SK-N-SH treated with all-trans-retinoic acid at 6 μM for 48 hours (cell line): Measurements from ENCODE around the gene DTD1.

Experiments used
- ATAC-seq: fragments of 200-7000 bp; cut with Tn5 transposase; 3 replicates; pipeline ENCODE4 v1.9.1; 2020; ENCODE audit warnings: mild to moderate bottlenecking, moderate library complexity
- ARNTL ChIP-seq: fragments of 450-650 bp; formaldehyde crosslinking; IDR thresholded peaks from 2 replicates; pipeline ENCODE4 v1.5.0; 2020; ENCODE audit warnings: low read depth, mild to moderate bottlenecking, moderate library complexity, borderline replicate concordance
- BACH2 ChIP-seq: fragments of 250-450 bp; sonication (Bioruptor Pico); IDR thresholded peaks from 2 replicates; pipeline ENCODE4 v1.9.0; 2021; ENCODE audit warnings: mild to moderate bottlenecking, borderline replicate concordance
- CSDC2 ChIP-seq: fragments of 250-450 bp; sonication (Bioruptor Pico); IDR thresholded peaks from 2 replicates; pipeline ENCODE4 v1.5.0; 2020; ENCODE audit warnings: mild to moderate bottlenecking, moderate library complexity
- ESRRG ChIP-seq: fragments of 250-450 bp; sonication (Bioruptor Pico); IDR thresholded peaks from 2 replicates; pipeline ENCODE4 v1.6.1; 2021; ENCODE audit warnings: mild to moderate bottlenecking
- GLIS3 ChIP-seq: fragments of 250-450 bp; sonication (Bioruptor Pico); IDR thresholded peaks from 2 replicates; pipeline ENCODE4 v1.5.0; 2020; ENCODE audit warnings: mild to moderate bottlenecking, moderate library complexity
- ISL1 ChIP-seq: fragments of 250-450 bp; sonication (Bioruptor Pico); IDR thresholded peaks from 2 replicates; pipeline ENCODE4 v2.1.2; 2022; ENCODE audit warnings: mild to moderate bottlenecking, moderate library complexity
- OSR1 ChIP-seq: fragments of 250-450 bp; sonication (Bioruptor Pico); IDR thresholded peaks from 2 replicates; pipeline ENCODE4 v1.8.0; 2022; ENCODE audit warnings: moderate library complexity, mild to moderate bottlenecking, inconsistent platforms
- PPARA ChIP-seq: fragments of 250-450 bp; sonication (Bioruptor Pico); IDR thresholded peaks from 2 replicates; pipeline ENCODE4 v1.5.0; 2020; ENCODE audit warnings: mild to moderate bottlenecking, borderline replicate concordance
- RARB ChIP-seq: fragments of 250-450 bp; sonication (Bioruptor Pico); IDR thresholded peaks from 2 replicates; pipeline ENCODE4 v1.8.0; 2021; ENCODE audit warnings: mild to moderate bottlenecking, moderate library complexity
- SNAI2 ChIP-seq: fragments of 250-450 bp; sonication (Bioruptor Pico); IDR thresholded peaks from 2 replicates; pipeline ENCODE4 v1.5.0; 2020; ENCODE audit warnings: mild to moderate bottlenecking, moderate library complexity
- ZC3H10 ChIP-seq: fragments of 250-450 bp; sonication (Bioruptor Pico); IDR thresholded peaks from 2 replicates; pipeline ENCODE4 v1.5.1; 2021; ENCODE audit warnings: mild to moderate bottlenecking, moderate library complexity
- ZFP3 ChIP-seq: fragments of 250-450 bp; sonication (Bioruptor Pico); IDR thresholded peaks from 2 replicates; pipeline ENCODE4 v1.5.0; 2020; ENCODE audit warnings: mild to moderate bottlenecking, moderate library complexity
- ZFP30 ChIP-seq: fragments of 450-650 bp; formaldehyde crosslinking; IDR thresholded peaks from 2 replicates; pipeline ENCODE4 v1.5.0; 2022; ENCODE audit warnings: mild to moderate bottlenecking, moderate library complexity
- ZNF565 ChIP-seq: fragments of 450-650 bp; formaldehyde crosslinking; conservative IDR thresholded peaks from 2 replicates; pipeline ENCODE4 v1.5.0; 2020; ENCODE audit warnings: low read depth, mild to moderate bottlenecking, moderate library complexity
- ZNF70 ChIP-seq: fragments of 450-650 bp; formaldehyde crosslinking; IDR thresholded peaks from 2 replicates; pipeline ENCODE4 v1.5.0; 2020; ENCODE audit warnings: mild to moderate bottlenecking, moderate library complexity
- ZNF8 ChIP-seq: fragments of 450-650 bp; formaldehyde crosslinking; IDR thresholded peaks from 2 replicates; pipeline ENCODE4 v1.5.0; 2020; ENCODE audit warnings: mild to moderate bottlenecking, moderate library complexity
- TF ChIP-seq, protein P1 (sequence below): fragments of 250-450 bp; sonication (Bioruptor Pico); IDR thresholded peaks from 2 replicates; pipeline ENCODE4 v1.5.1; 2021; ENCODE audit warnings: mild to moderate bottlenecking, moderate library complexity
- TF ChIP-seq, protein P2 (sequence below): fragments of 250-450 bp; sonication (Bioruptor Pico); IDR thresholded peaks from 2 replicates; pipeline ENCODE4 v1.8.0; 2020; ENCODE audit warnings: mild to moderate bottlenecking, moderate library complexity, borderline replicate concordance
- TF ChIP-seq, protein P3 (sequence below): fragments of 250-450 bp; sonication (Bioruptor Pico); IDR thresholded peaks from 2 replicates; pipeline ENCODE4 v1.5.0; 2020; ENCODE audit warnings: mild to moderate bottlenecking, moderate library complexity
- TF ChIP-seq, protein P4 (sequence below): fragments of 250-450 bp; sonication (Bioruptor Pico); IDR thresholded peaks from 2 replicates; pipeline ENCODE4 v1.5.1; 2020; ENCODE audit warnings: low read depth, mild to moderate bottlenecking, moderate library complexity
- TF ChIP-seq, protein P5 (sequence below): fragments of 250-450 bp; sonication (Bioruptor Pico); IDR thresholded peaks from 2 replicates; pipeline ENCODE4 v1.8.0; 2021; ENCODE audit warnings: low read depth, mild to moderate bottlenecking, moderate library complexity, borderline replicate concordance

DTD1 gene

DNA sequence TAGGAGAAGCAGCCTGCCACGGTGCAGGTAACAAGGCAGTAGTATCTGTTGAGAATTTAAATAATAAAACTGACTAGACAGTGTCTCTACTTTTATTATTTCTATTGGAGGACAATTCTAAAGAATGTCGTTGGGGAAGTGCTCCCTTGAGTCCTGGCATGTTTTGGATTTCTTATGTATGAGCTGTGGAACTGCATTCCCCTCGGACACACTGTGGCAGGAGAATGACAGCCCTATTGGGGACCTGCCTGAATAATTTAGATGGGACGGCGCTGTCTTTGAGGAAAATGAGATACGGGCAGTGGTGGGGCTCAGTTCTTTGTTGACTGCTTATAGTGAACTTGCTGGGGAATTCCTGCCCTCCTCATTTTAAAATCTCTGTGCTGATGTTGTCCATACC lies 223.3 kb downstream of the DTD1 start:
- ATAC-seq: no peak

DNA sequence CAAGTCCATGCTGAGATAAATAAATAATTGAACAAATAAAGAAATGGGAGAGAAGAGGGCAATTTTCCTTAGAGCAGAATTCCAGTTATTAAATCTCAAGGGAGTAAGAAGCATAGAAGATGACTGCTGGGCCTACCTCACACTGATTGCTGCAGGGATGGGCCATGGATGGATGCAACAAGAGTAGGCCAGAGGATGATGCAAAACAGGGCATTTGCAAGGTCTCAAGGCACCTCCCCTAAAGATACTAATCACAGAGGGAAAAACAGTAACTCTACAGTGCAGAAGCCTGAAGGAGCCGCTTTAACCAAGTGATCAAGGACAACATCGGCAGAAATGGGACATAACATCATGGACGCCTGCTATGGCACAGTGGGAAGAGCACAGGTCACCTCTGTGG lies 224.1 kb downstream of the DTD1 start:
- TF ChIP-seq RARB (CRISPR knock-in tag): no peak
- TF ChIP-seq, protein P1, sequence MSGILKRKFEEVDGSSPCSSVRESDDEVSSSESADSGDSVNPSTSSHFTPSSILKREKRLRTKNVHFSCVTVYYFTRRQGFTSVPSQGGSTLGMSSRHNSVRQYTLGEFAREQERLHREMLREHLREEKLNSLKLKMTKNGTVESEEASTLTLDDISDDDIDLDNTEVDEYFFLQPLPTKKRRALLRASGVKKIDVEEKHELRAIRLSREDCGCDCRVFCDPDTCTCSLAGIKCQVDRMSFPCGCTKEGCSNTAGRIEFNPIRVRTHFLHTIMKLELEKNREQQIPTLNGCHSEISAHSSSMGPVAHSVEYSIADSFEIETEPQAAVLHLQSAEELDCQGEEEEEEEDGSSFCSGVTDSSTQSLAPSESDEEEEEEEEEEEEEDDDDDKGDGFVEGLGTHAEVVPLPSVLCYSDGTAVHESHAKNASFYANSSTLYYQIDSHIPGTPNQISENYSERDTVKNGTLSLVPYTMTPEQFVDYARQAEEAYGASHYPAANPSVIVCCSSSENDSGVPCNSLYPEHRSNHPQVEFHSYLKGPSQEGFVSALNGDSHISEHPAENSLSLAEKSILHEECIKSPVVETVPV (CRISPR knock-in tag): no peak
- TF ChIP-seq ZNF8 (CRISPR knock-in tag): no peak
- no peak for TF ChIP-seq CSDC2
- TF ChIP-seq, protein P2, sequence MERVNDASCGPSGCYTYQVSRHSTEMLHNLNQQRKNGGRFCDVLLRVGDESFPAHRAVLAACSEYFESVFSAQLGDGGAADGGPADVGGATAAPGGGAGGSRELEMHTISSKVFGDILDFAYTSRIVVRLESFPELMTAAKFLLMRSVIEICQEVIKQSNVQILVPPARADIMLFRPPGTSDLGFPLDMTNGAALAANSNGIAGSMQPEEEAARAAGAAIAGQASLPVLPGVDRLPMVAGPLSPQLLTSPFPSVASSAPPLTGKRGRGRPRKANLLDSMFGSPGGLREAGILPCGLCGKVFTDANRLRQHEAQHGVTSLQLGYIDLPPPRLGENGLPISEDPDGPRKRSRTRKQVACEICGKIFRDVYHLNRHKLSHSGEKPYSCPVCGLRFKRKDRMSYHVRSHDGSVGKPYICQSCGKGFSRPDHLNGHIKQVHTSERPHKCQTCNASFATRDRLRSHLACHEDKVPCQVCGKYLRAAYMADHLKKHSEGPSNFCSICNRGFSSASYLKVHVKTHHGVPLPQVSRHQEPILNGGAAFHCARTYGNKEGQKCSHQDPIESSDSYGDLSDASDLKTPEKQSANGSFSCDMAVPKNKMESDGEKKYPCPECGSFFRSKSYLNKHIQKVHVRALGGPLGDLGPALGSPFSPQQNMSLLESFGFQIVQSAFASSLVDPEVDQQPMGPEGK (CRISPR knock-in tag): no peak
- no peak for TF ChIP-seq ZNF70
- TF ChIP-seq BACH2 (CRISPR knock-in tag): no peak
- no peak for TF ChIP-seq GLIS3 (CRISPR knock-in tag)
- TF ChIP-seq ZFP3: no peak
- TF ChIP-seq ESRRG (CRISPR knock-in tag): no peak
- TF ChIP-seq ARNTL (CRISPR knock-in tag): no peak
- TF ChIP-seq PPARA (CRISPR knock-in tag): no peak
- TF ChIP-seq SNAI2 (CRISPR knock-in tag): no peak
- TF ChIP-seq OSR1 (CRISPR knock-in tag): no peak
- no peak for TF ChIP-seq ISL1
- TF ChIP-seq, protein P3, sequence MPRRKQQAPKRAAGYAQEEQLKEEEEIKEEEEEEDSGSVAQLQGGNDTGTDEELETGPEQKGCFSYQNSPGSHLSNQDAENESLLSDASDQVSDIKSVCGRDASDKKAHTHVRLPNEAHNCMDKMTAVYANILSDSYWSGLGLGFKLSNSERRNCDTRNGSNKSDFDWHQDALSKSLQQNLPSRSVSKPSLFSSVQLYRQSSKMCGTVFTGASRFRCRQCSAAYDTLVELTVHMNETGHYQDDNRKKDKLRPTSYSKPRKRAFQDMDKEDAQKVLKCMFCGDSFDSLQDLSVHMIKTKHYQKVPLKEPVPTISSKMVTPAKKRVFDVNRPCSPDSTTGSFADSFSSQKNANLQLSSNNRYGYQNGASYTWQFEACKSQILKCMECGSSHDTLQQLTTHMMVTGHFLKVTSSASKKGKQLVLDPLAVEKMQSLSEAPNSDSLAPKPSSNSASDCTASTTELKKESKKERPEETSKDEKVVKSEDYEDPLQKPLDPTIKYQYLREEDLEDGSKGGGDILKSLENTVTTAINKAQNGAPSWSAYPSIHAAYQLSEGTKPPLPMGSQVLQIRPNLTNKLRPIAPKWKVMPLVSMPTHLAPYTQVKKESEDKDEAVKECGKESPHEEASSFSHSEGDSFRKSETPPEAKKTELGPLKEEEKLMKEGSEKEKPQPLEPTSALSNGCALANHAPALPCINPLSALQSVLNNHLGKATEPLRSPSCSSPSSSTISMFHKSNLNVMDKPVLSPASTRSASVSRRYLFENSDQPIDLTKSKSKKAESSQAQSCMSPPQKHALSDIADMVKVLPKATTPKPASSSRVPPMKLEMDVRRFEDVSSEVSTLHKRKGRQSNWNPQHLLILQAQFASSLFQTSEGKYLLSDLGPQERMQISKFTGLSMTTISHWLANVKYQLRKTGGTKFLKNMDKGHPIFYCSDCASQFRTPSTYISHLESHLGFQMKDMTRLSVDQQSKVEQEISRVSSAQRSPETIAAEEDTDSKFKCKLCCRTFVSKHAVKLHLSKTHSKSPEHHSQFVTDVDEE (CRISPR knock-in tag): no peak
- TF ChIP-seq ZNF565 (CRISPR knock-in tag): no peak
- no peak for TF ChIP-seq ZFP30 (CRISPR knock-in tag)
- ATAC-seq: no peak

More for the DNA sequence above, 223.3 kb downstream of the DTD1 start:
- TF ChIP-seq SNAI2 (CRISPR knock-in tag) (no peak), BACH2 (CRISPR knock-in tag) (no peak), ZC3H10 (no peak), ZNF8 (CRISPR knock-in tag) (no peak), ARNTL (CRISPR knock-in tag) (no peak), RARB (CRISPR knock-in tag) (no peak), ZNF565 (CRISPR knock-in tag) (no peak), GLIS3 (CRISPR knock-in tag) (no peak), CSDC2 (no peak), ZFP3 (no peak), ISL1 (no peak), OSR1 (CRISPR knock-in tag) (no peak), ZFP30 (CRISPR knock-in tag) (no peak)
- TF ChIP-seq, protein P2 (CRISPR knock-in tag): no peak
- TF ChIP-seq, protein P1 (CRISPR knock-in tag): no peak
- TF ChIP-seq, protein P4, sequence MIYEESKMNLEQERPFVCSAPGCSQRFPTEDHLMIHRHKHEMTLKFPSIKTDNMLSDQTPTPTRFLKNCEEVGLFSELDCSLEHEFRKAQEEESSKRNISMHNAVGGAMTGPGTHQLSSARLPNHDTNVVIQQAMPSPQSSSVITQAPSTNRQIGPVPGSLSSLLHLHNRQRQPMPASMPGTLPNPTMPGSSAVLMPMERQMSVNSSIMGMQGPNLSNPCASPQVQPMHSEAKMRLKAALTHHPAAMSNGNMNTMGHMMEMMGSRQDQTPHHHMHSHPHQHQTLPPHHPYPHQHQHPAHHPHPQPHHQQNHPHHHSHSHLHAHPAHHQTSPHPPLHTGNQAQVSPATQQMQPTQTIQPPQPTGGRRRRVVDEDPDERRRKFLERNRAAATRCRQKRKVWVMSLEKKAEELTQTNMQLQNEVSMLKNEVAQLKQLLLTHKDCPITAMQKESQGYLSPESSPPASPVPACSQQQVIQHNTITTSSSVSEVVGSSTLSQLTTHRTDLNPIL (CRISPR knock-in tag): no peak
- TF ChIP-seq, protein P5, sequence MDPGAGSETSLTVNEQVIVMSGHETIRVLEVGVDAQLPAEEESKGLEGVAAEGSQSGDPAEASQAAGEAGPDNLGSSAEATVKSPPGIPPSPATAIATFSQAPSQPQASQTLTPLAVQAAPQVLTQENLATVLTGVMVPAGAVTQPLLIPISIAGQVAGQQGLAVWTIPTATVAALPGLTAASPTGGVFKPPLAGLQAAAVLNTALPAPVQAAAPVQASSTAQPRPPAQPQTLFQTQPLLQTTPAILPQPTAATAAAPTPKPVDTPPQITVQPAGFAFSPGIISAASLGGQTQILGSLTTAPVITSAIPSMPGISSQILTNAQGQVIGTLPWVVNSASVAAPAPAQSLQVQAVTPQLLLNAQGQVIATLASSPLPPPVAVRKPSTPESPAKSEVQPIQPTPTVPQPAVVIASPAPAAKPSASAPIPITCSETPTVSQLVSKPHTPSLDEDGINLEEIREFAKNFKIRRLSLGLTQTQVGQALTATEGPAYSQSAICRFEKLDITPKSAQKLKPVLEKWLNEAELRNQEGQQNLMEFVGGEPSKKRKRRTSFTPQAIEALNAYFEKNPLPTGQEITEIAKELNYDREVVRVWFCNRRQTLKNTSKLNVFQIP (CRISPR knock-in tag): no peak
